Hepatocyte (in vitro differentiated cells): ENCODE results near the gene RBM33. TPM values are rescaled to one million over a fixed set of nuclear protein-coding genes. Genes with fewer than 3 reads are reported as not detected.

Experiments used
- DNase-seq: peaks from one replicate; pipeline ENCODE4 v3.0.0-alpha.2; 2016; ENCODE audit warnings: low spot score
- H2AFZ ChIP-seq: fragments of 200-600 bp; sonication (generic); 2 replicates; pipeline ENCODE4 v1.6.0; 2016; ENCODE audit warnings: antibody characterized with exemption, mild to moderate bottlenecking
- H3K27ac ChIP-seq: fragments of 200-600 bp; sonication (generic); 2 replicates; pipeline ENCODE4 v1.5.1; 2016; ENCODE audit warnings: mild to moderate bottlenecking
- H3K27me3 ChIP-seq: fragments of 200-600 bp; sonication (generic); 2 replicates; pipeline ENCODE4 v1.6.1; 2016
- H3K36me3 ChIP-seq: fragments of 200-600 bp; sonication (generic); replicated peaks from 2 replicates; pipeline ENCODE4 v1.5.1; 2016; ENCODE audit warnings: low read depth; ENCODE audit not compliant: insufficient read depth
- H3K4me1 ChIP-seq: fragments of 200-600 bp; sonication (generic); 2 replicates; pipeline ENCODE4 v1.5.1; 2016; ENCODE audit warnings: mild to moderate bottlenecking, moderate library complexity; ENCODE audit not compliant: insufficient read depth
- H3K4me2 ChIP-seq: fragments of 200-600 bp; sonication (generic); 2 replicates; pipeline ENCODE4 v1.6.0; 2016
- H3K4me3 ChIP-seq: fragments of 200-600 bp; sonication (generic); 2 replicates; pipeline ENCODE4 v1.5.1; 2016; ENCODE audit warnings: mild to moderate bottlenecking
- H3K79me2 ChIP-seq: fragments of 200-600 bp; sonication (generic); 2 replicates; pipeline ENCODE4 v1.6.0; 2017; ENCODE audit warnings: mild to moderate bottlenecking
- H3K9me2 ChIP-seq: fragments of 200-600 bp; sonication (generic); replicated peaks from 2 replicates; pipeline ENCODE4 v1.6.0; 2017; ENCODE audit warnings: mild to moderate bottlenecking; ENCODE audit not compliant: insufficient read depth
- H3K9me3 ChIP-seq: fragments of 200-600 bp; sonication (generic); 2 replicates; pipeline ENCODE4 v1.5.1; 2016; ENCODE audit warnings: low read depth, mild to moderate bottlenecking
- H4K20me1 ChIP-seq: fragments of 200-600 bp; sonication (generic); 2 replicates; pipeline ENCODE4 v1.6.0; 2016; ENCODE audit warnings: mild to moderate bottlenecking; ENCODE audit not compliant: insufficient read depth, poor library complexity, severe bottlenecking
- EZH2 ChIP-seq: fragments of 200-600 bp; sonication (generic); IDR thresholded peaks from 2 replicates; pipeline ENCODE4 v1.6.1; 2016; ENCODE audit warnings: antibody characterized with exemption, mild to moderate bottlenecking, borderline replicate concordance
- EZH2phosphoT487 ChIP-seq: fragments of 200-600 bp; sonication (generic); IDR thresholded peaks from one replicate; pipeline ENCODE4 v1.6.1; 2018; ENCODE audit warnings: antibody characterized with exemption, mild to moderate bottlenecking, low read depth, moderate library complexity; ENCODE audit not compliant: unreplicated experiment, severe bottlenecking
- WGBS: methylation state at CpG from one replicate; pipeline ENCODE4 v1.1.6; 2016; ENCODE audit warnings: low lambda C conversion rate; ENCODE audit errors: missing lambda C conversion rate; 5-methylcytosine and 5-hydroxymethylcytosine counted together
- polyA plus RNA-seq: library from polyadenylated mRNA; unstranded; fragments of >200 nt; fragmentation: Nextera tagmentation; extraction: Ambion mirVana; gene quantifications from 2 replicates; pipeline ENCODE4 v1.2.1, GENCODE V29; 2016
- total RNA-seq: library from RNA; depleted of rRNA; stranded (reverse); fragments of >200 nt; gene quantifications from 2 replicates; pipeline ENCODE4 v1.2.3, GENCODE V29; 2014
- TF ChIP-seq, protein P1 (sequence below): fragments of 200-600 bp; sonication (generic); IDR thresholded peaks from 2 replicates; pipeline ENCODE4 v1.5.1; 2016; ENCODE audit warnings: antibody characterized with exemption, mild to moderate bottlenecking; ENCODE audit not compliant: poor library complexity

The RBM33 gene
- total and polyA plus RNA-seq, 2 experiments from 2014 or later, result 24.8 to 40.8 TPM

DNA sequence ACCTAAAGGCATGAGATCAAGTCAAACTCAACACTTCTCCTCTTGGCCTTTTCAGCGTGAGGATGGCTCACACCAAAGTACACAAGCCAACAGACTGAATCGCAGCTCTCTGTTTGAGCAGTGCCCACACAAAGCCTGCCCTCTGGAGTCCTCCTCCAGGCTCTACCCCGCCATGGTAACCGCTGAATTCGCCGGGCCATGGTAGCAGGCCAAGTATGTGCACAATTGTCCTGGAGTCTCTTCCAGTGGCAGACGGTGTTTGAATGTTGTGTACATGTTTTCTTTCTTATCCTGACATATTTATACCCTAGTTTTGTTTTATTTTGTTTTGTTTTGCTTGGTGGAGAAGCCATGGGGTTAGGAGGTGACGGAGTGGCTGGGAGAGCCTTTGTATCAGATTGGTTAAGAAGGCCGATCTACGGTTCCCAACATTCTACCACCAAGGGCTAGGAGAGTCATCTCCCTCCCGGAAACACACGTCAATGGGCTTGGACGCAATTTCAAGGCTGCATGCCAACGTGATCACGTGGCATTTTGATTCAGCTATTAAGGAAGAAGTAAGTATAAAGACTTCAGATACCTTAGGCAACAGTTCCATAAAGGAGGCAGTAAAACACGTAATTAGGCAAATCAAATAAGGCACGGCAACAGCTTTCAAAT lies 179.9 kb downstream of the RBM33 start:
- no peaks in the 10 kb centered on the region for H4K20me1 ChIP-seq
- no peaks in the 10 kb centered on the region for H3K79me2 ChIP-seq
- no peaks in the 10 kb centered on the region for H3K36me3 ChIP-seq
- no peak overlapping the region for H2AFZ ChIP-seq
- no peaks in the 10 kb centered on the region for H3K4me1 ChIP-seq
- WGBS, result 92% methylated on average over 17 of the region's 17 CpGs
- H3K27ac ChIP-seq, result no peak overlapping the region
- H3K4me3 ChIP-seq, result no peak overlapping the region
- no peak overlapping the region for H3K4me2 ChIP-seq
- H3K9me3 ChIP-seq, result no peaks in the 10 kb centered on the region
- TF ChIP-seq, protein P1, sequence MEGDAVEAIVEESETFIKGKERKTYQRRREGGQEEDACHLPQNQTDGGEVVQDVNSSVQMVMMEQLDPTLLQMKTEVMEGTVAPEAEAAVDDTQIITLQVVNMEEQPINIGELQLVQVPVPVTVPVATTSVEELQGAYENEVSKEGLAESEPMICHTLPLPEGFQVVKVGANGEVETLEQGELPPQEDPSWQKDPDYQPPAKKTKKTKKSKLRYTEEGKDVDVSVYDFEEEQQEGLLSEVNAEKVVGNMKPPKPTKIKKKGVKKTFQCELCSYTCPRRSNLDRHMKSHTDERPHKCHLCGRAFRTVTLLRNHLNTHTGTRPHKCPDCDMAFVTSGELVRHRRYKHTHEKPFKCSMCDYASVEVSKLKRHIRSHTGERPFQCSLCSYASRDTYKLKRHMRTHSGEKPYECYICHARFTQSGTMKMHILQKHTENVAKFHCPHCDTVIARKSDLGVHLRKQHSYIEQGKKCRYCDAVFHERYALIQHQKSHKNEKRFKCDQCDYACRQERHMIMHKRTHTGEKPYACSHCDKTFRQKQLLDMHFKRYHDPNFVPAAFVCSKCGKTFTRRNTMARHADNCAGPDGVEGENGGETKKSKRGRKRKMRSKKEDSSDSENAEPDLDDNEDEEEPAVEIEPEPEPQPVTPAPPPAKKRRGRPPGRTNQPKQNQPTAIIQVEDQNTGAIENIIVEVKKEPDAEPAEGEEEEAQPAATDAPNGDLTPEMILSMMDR, result no peak
- no peak for TF ChIP-seq EZH2phosphoT487
- TF ChIP-seq EZH2, result no peak
- DNase-seq, result no peak
- H3K27me3 ChIP-seq, result no peaks in the 10 kb centered on the region
- H3K9me2 ChIP-seq, result no peaks in the 10 kb centered on the region

DNA sequence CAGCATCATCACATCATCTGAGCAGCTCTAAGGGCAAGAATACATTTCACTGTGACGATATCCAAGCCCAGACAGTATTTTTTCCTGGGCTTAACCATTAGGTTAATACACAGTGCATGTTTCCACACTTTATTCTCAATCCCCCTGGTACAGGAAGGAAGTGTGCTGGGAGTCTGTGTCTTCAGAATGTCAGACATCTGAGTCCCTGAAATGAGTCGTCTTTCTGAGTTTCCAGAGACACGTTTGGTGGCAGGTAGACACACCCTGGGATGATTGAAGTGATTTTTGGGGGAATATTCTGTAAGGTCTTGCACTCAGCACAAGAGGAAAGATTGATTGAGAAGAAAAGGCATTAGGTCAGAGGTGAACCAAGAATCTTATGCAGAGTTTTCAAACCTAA lies 180.9 kb downstream of the RBM33 start:
- no peak for DNase-seq
- Histone ChIP-seq H3K4me2 (no peak overlapping the region), H4K20me1 (no peaks in the 10 kb centered on the region), H3K27ac (no peak overlapping the region), H3K4me1 (no peaks in the 10 kb centered on the region), H3K36me3 (no peaks in the 10 kb centered on the region), H3K27me3 (no peaks in the 10 kb centered on the region), H3K4me3 (no peak overlapping the region), H3K9me2 (no peaks in the 10 kb centered on the region), H3K9me3 (no peaks in the 10 kb centered on the region), H3K79me2 (no peaks in the 10 kb centered on the region), H2AFZ (no peak overlapping the region)
- TF ChIP-seq EZH2phosphoT487 (no peak), EZH2 (no peak)
- TF ChIP-seq, protein P1, result no peak
- 76% methylated on average over 3 of the region's 3 CpGs for WGBS

DNA sequence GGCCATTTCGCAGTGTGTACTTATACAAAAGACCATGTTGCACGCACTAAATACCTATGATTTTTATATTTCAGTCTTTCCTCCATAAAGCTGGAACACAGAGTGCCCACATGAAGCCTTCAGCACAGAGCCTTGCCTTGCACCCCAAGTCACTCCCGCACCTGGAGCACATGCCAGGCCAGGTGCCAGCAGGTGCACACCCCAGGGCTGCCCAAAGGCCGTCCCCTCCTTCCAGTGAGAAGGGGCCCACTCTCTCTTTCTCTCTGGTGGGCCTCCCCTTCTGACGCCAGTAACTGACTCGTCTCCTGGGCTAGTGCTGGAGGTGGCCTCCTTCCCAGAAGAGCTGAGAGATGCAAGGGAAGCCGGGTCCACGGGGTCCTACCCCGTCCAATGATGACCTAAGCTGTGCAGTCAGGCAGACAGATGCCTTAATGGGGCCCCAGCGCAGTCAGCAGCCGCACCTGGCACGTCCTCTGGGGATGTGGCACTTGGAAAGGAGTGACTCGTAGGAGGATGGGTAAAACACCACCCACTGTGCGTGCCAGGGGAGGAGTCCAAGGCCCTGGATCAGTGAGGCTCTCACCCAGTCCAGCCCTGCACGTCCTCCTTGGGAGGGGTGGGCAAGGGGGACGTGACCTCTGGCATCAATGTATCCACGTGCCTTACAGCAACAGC lies 185.5 kb downstream of the RBM33 start:
- Histone ChIP-seq H3K4me1 (peaks cover 7% of the 10 kb centered on the region), H3K9me3 (no peaks in the 10 kb centered on the region), H3K4me3 (no peak overlapping the region), H3K27ac (no peak overlapping the region), H3K36me3 (no peaks in the 10 kb centered on the region), H2AFZ (no peak overlapping the region), H3K27me3 (no peaks in the 10 kb centered on the region), H3K79me2 (no peaks in the 10 kb centered on the region), H4K20me1 (no peaks in the 10 kb centered on the region), H3K9me2 (no peaks in the 10 kb centered on the region), H3K4me2 (no peak overlapping the region)
- WGBS, result 91% methylated on average over 17 of the region's 17 CpGs
- no peak for DNase-seq
- TF ChIP-seq EZH2phosphoT487 (no peak), EZH2 (no peak)
- TF ChIP-seq, protein P1, result no peak

Other genes starting within 250 kb of the RBM33 start
- gene EN2, start 186.5 kb upstream of the RBM33 start, total RNA-seq, result not detected in 2 replicates
- gene EN2, start 186.5 kb upstream of the RBM33 start, polyA plus RNA-seq, result 0.17 and 0.24 TPM in 2 replicates
- not detected in 2 replicates for gene CNPY1, start 98.1 kb upstream of the RBM33 start, total RNA-seq
- not detected in 2 replicates for gene CNPY1, start 98.1 kb upstream of the RBM33 start, polyA plus RNA-seq
- gene SHH, start 167.8 kb downstream of the RBM33 start, total RNA-seq, result 20.4 and 21.2 TPM in 2 replicates
- 8.0 and 12.1 TPM in 2 replicates for gene SHH, start 167.8 kb downstream of the RBM33 start, polyA plus RNA-seq